GM19397 (cell line): ENCODE data around the gene TJP1.
"Not testable (repeated sequence)": the region's sequence is repeated elsewhere in the genome, so short reads cannot be mapped to it uniquely, and the experiment has no call there.

Experiments
- ATAC-seq: cut with Tn5 transposase; IDR thresholded peaks from one replicate; pipeline ENCODE4 v1.9.1; 2021; ENCODE audit warnings: mild to moderate bottlenecking, moderate library complexity; ENCODE audit not compliant: unreplicated experiment

Gene TJP1

GRCh38 chr15:29840054-29840453 lies 17.8 kb upstream of the TJP1 start:
- ATAC-seq: no peak

GRCh38 chr15:29838352-29839010 lies 16.2 kb upstream of the TJP1 start:
- ATAC-seq: no peak

GRCh38 chr15:29835301-29835700 lies 13.0 kb upstream of the TJP1 start:
- no peak for ATAC-seq

- no peak for ATAC-seq
Measured at GRCh38 chr15:29832709-29833108, 10.4 kb upstream of the TJP1 start.

DNA sequence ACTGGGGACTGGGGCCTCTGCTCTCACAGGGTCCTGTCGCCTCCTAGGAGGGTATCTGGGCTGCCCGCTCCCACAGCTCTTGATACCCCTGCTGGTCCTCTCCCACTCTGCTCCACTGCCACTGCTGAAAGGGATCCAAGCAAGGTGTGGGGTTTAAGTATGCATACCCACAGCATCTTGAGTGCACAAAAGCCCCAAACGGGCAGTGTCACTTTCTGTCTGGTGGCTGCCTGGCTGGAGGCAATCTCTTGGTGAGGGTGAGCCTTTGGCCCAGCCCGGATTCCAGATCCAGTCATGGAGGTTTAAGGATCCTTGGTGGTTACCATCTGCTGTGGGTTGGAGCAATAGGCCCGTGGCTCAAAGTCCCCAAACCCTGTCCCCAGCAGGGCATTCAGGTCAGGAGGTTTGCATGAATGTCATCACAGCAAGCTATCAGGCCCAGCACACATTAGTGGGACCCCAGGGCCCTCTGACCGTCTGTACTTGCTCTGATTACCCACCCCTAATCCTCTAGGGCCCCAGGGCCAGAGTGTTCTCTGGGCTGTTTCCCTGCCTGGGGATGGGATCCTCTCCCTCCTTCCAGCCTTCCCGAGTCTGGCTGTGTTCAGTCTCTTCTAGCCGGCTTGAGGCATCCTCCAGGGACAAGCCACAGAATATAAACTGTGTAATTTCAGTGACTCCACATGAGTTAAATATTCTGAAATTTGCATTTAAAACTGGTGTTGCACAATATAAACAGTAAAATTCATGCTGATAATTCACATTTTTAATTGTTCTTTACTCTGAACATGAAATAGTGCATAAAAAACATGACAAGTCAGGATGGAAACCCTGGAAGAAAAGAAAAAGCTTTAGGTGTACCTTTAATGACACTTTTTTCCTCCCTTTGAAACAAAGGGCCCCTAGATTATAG lies 4.9 kb upstream of the TJP1 start:
- no peak for ATAC-seq

DNA sequence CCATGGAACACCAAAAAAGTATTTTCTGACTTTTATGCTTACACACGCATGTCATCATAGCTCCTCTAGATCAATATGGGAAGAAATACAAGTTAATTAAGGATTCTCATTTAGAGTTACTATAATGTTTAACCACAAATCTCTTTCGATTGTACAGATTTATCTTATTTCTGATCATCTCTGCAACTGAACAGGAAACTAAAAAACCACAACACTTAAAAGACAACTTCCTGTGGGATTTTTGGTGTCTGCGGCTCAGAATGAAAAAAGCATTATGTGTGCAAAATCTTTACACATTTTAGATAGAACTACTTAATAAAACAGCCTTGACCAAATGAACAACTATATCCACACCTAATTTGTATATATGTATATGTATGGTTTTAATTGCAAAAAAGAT lies 3.0 kb upstream of the TJP1 start:
- no peak for ATAC-seq

DNA sequence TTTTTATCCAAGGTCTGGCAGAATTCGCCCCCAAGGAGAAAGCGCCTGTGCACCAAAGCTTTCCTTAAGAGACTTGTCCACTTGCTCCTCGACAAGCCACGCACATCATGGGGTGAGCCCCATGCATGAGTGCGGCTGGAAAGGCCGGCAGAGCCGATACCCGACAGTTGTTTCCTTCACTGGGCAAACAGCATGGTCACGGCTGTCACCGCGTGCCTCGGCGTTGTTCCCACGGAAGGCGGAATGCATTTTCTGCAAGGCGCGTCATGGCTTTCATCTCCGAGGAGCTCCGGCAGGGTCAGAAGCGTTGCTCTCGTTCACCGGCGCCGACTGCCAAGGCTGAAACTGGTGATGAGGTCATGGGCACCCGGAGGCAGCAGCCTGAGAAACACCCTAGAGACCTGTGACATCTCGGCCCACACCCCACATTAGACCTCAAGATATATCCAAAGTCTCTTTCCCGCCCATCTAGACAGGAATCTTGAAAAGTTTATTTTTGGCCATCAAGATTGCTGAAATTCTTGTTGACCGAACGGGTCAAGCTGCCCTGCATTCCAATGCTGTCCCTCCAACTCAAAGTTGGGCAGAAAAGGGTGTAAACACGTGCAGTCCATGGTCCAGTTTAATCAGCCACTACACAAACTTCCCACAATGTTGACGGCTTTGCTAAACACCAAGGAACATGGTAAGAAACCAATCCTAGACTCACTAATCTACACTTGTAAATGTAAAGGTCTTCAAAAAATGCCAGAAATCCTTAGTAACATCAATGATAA lies 604 bp upstream of the TJP1 start:
- no peak for ATAC-seq

DNA sequence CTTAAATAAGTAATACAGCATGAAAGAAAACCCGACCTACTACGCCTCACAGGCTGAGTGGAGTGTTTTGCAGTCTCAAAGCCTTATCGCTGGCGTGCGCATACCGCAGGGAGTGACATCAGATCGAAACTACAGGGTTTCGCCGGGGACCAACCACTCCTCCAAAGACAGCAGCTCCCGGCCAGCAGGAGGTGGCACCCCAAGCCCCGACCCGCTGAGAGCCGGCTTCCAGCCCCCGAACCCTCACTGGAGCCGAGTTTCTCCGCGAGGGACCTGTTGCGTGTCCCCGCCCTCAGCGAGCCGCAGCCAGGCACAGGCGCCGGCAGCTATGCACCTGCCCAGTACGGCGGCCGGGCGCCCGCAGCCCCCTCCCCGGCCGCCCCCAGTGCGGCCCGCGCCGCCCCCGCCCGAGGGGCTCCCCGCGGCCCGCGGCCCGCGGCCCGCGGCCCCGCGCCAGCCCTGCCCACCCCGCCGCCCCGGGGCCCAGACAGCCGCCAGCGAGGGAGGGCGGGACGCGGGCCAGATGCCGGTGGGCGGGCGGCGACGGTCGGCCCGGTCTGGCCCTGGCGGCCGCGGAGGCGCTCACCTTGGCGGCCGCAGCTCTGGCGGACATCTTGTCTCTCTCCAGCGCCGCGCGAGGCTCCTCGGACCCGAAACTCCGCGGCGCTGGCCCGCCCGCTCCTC lies 710 bp downstream of the TJP1 start:
- peak; percentile 73 for ATAC-seq

GRCh38 chr15:29820394-29821154 lies 1.7 kb downstream of the TJP1 start:
- ATAC-seq: no peak

DNA sequence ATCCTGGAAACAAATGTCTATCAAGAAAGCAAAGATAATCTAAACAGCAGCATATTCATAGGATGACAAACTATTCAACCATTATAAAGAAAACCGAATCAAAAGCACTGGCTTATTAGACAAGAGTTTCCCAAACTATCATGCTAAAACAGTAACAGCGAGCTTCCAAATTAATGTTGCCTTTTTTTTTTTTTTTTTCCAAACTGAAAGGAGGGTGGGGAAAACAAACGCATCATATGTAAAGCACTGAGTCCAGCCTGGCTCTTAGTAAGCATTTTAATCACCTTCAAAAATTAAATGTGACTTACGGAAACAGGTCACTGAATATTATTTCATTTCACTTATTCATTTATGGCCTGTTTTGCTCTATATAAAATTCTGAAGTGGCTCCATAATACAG lies 2.3 kb downstream of the TJP1 start:
- ATAC-seq: no peak

DNA sequence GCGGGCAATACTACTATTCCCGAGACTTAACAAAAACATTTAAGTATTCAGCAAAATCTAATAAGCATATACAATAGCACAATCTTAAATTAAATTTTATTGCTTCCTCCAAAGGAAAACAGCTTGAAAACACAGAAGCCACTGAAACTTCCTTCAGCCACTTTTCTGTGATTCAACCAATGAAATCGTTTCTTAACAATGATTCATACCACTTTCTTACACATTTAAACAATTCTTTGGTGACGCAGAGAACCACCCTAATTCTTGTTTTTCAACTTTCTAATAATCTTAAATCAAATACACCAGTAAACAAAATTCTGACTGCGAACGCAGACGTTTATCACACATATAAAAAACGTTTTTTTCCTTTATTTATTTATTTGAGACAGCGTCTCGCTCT lies 4.1 kb downstream of the TJP1 start:
- ATAC-seq: no peak

GRCh38 chr15:29817455-29817854 lies 4.8 kb downstream of the TJP1 start:
- not testable (repeated sequence) for ATAC-seq

DNA sequence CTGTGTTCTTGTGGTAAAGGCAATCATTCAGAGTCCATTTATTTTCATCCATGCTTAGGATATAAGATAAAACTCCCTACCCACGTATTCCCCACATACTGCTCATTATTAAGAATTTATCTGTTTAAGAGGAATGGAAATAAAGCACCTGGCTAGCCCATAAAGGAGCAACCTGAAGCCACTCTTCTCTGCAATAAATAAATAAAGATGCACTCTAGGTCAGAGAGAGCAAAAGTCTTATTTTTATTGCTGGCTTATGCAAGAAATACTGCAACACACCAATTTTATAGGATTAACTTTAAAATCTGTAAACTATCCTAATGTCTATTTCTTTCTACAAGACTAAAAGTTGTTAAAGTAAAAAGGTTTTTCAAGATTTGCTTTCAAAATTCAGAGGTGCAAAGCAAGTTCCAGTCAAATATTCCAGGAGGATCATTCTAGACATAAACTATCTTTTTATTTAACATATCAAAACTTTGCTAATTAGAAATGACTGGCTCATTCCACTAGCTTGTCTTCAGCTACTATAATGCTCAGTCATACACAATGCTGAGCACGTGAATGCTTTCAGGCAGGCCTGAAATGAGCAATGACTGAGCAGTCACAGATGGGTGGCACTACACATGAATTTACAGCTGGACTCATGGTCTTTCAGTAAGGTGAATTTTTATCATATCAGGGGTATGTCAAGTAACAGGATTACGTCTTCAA lies 7.1 kb downstream of the TJP1 start:
- ATAC-seq: no peak

GRCh38 chr15:29813009-29813408 lies 9.3 kb downstream of the TJP1 start:
- no peak for ATAC-seq

DNA sequence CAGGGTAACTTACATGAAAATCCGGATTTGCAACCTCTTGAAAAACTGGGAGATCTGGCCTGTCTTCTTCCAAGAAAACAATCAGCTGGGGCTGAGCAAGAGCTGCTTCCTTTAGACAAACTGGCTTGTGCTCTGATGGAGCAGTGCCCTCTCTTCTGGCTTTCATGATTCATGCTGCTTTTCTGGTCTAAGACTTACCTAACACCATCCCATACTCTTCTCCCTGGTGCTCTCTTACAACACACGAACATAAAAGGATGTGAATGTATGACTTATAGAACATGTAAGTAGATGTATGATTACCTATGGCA lies 9.9 kb downstream of the TJP1 start:
- ATAC-seq: no peak

DNA sequence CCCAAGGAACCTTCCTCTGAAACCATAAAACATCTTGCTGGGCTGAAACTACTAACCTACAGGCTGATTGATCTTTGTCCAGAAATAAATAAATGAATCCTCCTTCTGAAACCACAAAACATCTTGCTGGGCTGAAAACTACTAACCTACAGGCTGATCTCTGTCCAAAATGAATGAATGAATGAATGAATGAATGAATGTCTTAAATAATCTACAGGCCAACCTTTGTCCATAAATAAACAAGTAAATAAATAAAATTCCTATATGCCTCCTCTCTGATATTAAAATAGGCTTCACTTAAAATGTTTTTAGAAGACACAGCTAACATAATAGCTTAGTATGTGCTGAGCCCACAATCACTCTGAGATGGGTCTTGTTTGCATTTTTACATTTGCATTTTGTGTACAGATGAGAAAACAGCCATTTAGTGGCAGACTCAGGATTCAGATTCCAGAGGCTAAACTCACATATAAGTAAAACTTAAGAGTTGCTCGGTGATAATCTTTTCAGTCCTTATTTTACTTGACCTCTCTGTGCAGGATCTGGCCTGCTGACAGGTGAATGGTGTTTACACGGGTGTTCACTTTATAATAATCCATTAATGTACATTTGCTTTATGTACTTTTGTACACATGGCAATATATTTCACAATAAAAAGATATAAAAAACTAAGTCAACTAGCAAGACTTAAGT lies 10.4 kb downstream of the TJP1 start:
- ATAC-seq: no peak

DNA sequence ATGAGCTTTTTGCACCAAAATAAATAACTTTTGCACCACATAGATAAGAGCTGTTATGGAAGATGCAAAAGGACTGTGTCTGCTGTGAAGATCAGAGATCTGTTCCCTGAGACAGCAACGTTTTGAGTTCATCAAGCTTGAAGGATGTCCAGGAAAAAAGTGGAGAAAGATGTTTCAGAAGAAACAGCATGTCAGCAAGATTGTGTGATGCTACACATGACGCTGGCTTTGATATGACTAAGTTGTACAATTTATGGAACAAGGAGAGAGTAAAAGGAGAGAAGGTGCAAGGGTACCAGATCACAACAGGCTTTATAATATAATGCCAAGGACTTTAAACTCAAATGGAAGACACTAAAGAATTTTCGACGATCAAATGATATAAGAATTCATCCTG lies 16.6 kb downstream of the TJP1 start:
- no peak for ATAC-seq

GRCh38 chr15:29805043-29805707 lies 17.1 kb downstream of the TJP1 start:
- ATAC-seq: no peak

- ATAC-seq: no peak
Measured at GRCh38 chr15:29802411-29802810, 19.9 kb downstream of the TJP1 start.
